SK-MEL-5 (cell line): ENCODE results near the gene SF3A1. TPM values are rescaled to one million over a fixed set of nuclear protein-coding genes. Genes with fewer than 3 reads are reported as not detected.
A peak's percentile ranks its signal among the peaks of the same experiment; 100 is the strongest.

ENCODE experiments used
- DNase-seq: peaks from one replicate; pipeline ENCODE4 v3.0.0-alpha.2; 2016; ENCODE audit warnings: low read depth, low spot score
- in situ Hi-C: cut with HindIII; loops from 2 replicates; pipeline ENCODE4 v1.10.0; 2016; ENCODE audit warnings: low sequenced_read_pairs, high pct_unique_total_duplicates, low pct_unique_long_range_greater_than_20kb
- total RNA-seq: library from RNA; depleted of rRNA; stranded (reverse); fragments of >200 nt; shearing (Covaris generic); gene quantifications from 2 replicates; pipeline ENCODE4 v1.2.3, GENCODE V29; 2014

SF3A1 gene
- total RNA-seq, 1 experiment from 2014 or later, result 54.6 TPM

DNA sequence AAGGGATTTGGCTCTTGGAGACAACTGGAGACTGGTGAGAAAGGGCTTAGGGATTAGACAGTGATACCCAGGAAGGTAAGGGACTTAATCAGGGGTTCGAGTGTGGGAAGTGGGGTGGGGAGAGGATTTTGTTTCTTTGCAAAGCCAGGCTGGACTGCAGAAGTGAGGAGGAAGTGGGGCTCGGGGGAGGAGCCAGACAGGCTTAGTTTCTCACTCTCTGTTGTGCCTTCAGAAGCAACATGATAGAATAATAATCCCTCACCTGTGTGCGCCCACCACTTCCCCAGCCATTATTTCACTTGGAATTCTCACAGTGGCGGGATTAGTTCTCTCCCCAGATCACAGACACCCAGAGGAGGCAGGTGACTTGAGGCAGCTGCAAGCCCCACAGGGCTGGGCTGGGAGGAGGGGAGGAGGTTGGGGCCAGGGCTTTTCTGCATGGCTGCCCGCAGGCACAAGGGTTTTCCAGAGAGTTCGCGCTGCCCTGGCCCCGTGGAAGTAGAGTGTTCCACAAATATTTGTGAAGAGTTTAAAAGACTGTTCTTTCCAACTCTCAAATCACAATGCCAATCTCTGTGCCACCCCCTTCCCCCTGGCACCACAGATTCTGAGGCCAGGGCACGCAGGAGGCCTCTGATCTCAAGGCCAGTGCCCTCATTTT, 36.1 kb upstream of the SF3A1 start:
- no peak for DNase-seq
- in situ Hi-C loops, result loop anchor here (25.0 kb wide), 1 partner anchor 105 kb away; the partner anchor contains the start of gene CASTOR1

- in situ Hi-C loops, result loop anchor here (25.0 kb wide), 1 partner anchor 104 kb away; the partner anchor contains the start of gene CASTOR1
Observed at GRCh38 chr22:30390974-30391691, 34.4 kb upstream of the SF3A1 start.

GRCh38 chr22:30386960-30387827, 30.5 kb upstream of the SF3A1 start, which contains the start of gene RNF215:
RNF215 (minus strand) TSS chr22:30387411; CDS start chr22:30387313, 98 bp downstream.
- in situ Hi-C loops, result loop anchor here (25.0 kb wide), 1 partner anchor 100 kb away; the partner anchor contains the start of gene CASTOR1

More at GRCh38 chr22:30390974-30391691, 34.4 kb upstream of the SF3A1 start:
- peak; percentile 68 for DNase-seq

DNA sequence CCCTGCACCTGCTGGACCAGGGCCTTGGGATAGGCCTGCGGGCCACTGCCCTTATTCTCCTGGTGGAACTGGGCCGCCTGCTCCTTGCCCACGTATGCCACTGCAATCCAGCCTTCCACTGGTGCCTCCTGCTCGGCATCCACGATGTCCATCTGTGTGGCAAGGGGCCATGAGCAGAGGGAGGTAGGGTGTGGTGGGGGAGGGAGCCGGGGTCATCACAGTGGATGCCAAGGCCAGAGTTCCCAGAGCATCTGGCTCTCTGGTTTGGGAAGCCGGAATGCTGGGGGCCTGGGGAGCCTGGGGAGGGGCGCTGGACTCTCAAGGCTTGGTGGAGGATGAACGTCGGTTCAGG, 29.9 kb upstream of the SF3A1 start:
- no peak for DNase-seq
- in situ Hi-C loops, result loop anchor here (25.0 kb wide), 1 partner anchor 99 kb away; the partner anchor contains the start of gene CASTOR1

More at GRCh38 chr22:30386960-30387827, 30.5 kb upstream of the SF3A1 start, which contains the start of gene RNF215:
- DNase-seq, result peak; percentile 80

DNA sequence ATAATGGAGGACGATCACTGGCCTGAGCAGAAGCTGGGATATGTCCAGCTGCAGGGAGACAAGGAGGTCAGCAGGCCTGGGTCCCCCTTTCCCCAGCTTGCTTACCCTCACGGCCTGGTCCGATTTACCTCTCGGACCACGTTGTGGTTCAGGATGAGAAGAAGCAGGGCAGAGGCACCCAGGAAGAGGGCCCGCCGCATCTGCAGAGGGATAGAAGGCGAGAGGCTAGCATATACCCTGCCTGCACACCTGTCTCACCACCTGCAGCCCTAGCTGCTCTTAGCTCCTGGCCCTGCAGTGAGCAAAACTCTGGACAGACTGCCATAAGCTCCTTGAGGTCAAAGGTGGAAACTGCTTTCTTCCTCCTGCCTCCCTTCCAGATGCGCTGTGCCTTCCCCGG, 29.2 kb upstream of the SF3A1 start:
- in situ Hi-C loops, result loop anchor here (25.0 kb wide), 1 partner anchor 99 kb away; the partner anchor contains the start of gene CASTOR1
- DNase-seq, result no peak

GRCh38 chr22:30383061-30383460, 26.4 kb upstream of the SF3A1 start:
- no peak for DNase-seq
- in situ Hi-C loops, result loop anchor here (25.0 kb wide), 1 partner anchor 96 kb away; the partner anchor contains the start of gene CASTOR1

GRCh38 chr22:30382340-30382739, 25.6 kb upstream of the SF3A1 start:
- in situ Hi-C loops, result loop anchor here (25.0 kb wide), 1 partner anchor 95 kb away; the partner anchor contains the start of gene CASTOR1
- no peak for DNase-seq

DNA sequence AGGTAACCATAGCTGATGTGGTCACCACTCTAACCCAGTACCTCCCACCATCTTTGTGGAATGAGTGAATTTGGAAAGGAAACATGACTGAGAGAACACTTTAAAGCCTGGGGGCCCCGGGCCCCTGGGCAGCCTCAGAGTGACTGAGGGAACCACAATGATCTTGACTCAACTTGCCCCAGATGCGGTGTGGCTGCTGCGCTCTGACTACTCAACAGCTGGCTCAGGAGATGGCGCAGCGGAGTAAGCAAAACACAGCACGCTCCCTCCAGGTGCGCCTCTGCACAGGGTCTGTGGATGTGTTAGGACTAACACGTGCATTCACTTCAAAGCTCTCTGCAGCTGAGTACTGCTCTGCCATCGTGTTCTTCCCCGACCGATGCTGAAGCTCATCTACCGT, 24.6 kb upstream of the SF3A1 start:
- no peak for DNase-seq
- in situ Hi-C loops, result loop anchor here (25.0 kb wide), 1 partner anchor 94 kb away; the partner anchor contains the start of gene CASTOR1

GRCh38 chr22:30380011-30380410, 23.3 kb upstream of the SF3A1 start:
- no peak for DNase-seq
- in situ Hi-C loops, result loop anchor here (25.0 kb wide), 1 partner anchor 93 kb away; the partner anchor contains the start of gene CASTOR1

DNA sequence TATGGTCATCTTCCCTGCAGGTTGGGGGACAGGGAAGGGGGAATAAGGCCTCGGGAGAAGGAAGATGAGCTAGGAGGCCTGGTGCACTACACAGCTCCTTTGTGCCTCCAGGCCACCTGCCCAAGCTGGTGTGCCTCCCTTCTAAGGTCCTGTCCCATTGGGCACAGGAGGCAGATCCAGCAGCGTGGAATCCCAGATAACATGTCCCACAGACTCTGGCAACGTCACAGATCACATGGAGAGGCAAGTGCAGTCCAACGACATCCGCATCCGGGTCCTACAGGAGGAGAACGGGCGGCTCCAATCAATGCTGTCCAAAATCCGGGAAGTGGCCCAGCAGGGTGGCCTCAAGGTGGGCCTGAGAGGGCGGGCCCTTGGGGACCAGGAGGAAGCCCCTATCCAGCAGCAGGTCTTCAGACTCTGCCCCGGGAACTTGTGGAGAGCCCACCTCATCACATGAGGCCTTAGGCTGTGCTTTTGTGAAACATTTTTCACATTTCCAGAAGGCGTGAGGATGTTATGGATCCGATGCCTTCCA, 18.7 kb upstream of the SF3A1 start:
- in situ Hi-C loops, result loop anchor here (25.0 kb wide), 1 partner anchor 88 kb away; the partner anchor contains the start of gene CASTOR1
- no peak for DNase-seq

GRCh38 chr22:30373331-30374325, 16.9 kb upstream of the SF3A1 start:
- in situ Hi-C loops, result no loop called here
- no peak for DNase-seq

GRCh38 chr22:30372915-30373314, 16.2 kb upstream of the SF3A1 start:
- in situ Hi-C loops, result no loop called here
- no peak for DNase-seq

GRCh38 chr22:30371981-30372380, 15.3 kb upstream of the SF3A1 start:
- in situ Hi-C loops, result no loop called here
- no peak for DNase-seq

DNA sequence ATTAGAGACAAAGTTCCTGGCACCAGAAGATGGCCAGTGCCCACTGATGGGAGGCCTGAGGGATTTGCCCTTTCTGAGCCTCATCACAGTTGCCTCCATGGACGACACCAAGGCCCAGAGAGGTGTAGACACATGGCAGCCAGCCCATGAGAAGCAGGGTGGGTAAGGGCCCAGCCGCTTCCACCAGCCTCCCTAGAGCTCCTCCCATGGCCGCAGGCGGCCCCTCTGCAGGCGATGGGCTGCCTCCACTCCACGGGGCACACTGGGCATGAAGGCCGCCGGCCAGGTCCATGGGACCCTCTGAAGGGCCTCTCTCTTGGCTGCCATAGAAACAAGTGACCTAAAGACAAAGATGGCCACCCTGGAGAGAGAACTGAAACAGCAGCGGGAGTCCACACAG, 14.6 kb upstream of the SF3A1 start:
- in situ Hi-C loops, result no loop called here
- DNase-seq, result no peak

- in situ Hi-C loops, result no loop called here
- no peak for DNase-seq
Observed at GRCh38 chr22:30370641-30371230, 14.0 kb upstream of the SF3A1 start.

DNA sequence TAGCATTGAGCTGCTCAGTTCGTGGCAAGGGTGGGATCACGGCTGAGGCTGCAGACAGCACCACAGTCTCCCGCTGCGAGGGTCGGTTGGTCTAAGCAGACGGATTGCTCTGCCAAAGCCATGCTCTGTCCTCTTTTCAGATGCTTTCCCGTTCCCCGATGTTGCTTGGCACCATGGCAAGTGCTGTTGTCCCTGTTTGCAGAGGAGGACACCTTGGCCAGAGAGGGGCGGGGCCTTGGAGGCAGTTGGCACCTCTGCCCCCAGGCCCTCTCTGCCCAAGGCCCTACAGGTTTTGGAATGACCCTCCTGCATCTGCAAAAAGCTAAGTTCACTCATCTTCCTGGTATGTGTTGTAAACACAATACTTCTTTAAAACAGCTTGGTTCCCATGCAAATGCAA, 11.7 kb upstream of the SF3A1 start:
- in situ Hi-C loops, result no loop called here
- DNase-seq, result no peak
